K562 (cell line): ENCODE data around the gene SMAD3. TPM values are rescaled to one million over a fixed set of nuclear protein-coding genes. Genes with fewer than 3 reads are reported as not detected.
A peak's percentile ranks its signal among the peaks of the same experiment; 100 is the strongest.

Experiments
- CBFB ChIP-seq: sonication (generic); formaldehyde crosslinking; IDR thresholded peaks from 2 replicates; pipeline ENCODE4 v1.4.0; 2020; ENCODE audit warnings: mild to moderate bottlenecking, missing genetic modification reagents
- NR2C2 ChIP-seq, 2 experiments: fragments of 200-800 bp in 1 of 2; sonication (Bioruptor generic) in 1 of 2; sonication (generic) in 1 of 2; formaldehyde crosslinking in 1 of 2; IDR thresholded peaks; 2 replicates each; pipeline versions ENCODE4 v1.6.1 to v1.8.0; 2016 to 2022; ENCODE audit warnings: mild to moderate bottlenecking in 1 of 2, missing compliant biosample characterization in 1 of 2, missing genetic modification characterization in 1 of 2, missing genetic modification reagents in 1 of 2
- ZBTB11 ChIP-seq, 3 experiments: fragments of 200-800 bp in 1 of 3; fragments of 250-450 bp in 1 of 3; fragments of 450-650 bp in 1 of 3; sonication (Bioruptor Pico) in 1 of 3; sonication (Bioruptor generic) in 1 of 3; formaldehyde crosslinking in 1 of 3; IDR thresholded peaks; 2 replicates each; pipeline versions ENCODE4 v1.6.1 to v1.8.0; 2016 to 2022; ENCODE audit warnings: mild to moderate bottlenecking in 2 of 3, missing genetic modification characterization in 2 of 3, missing compliant biosample characterization in 1 of 3, moderate library complexity in 1 of 3
- polyA plus RNA-seq, 8 experiments: library from polyadenylated mRNA; depleted of rRNA in 4 of 8; stranded (reverse) in 5 of 8; unstranded in 3 of 8; fragments of >200 nt; fragmentation: Nextera tagmentation in 2 of 8; fragmentation: Illumina TruSeq in 1 of 8; extraction: Ambion mirVana in 2 of 8; extraction: Trizol in 1 of 8; gene quantifications; 2 replicates each; pipeline versions ENCODE4 v1.2.1 to v1.2.3, GENCODE V29; 2011 to 2014; ENCODE audit warnings: inconsistent platforms in 1 of 8, missing spikeins in 1 of 8
- total RNA-seq, 7 experiments: library from RNA; depleted of rRNA in 6 of 7; stranded (reverse); fragments of >200 nt in 6 of 7; fragmentation: Illumina TruSeq in 2 of 7; extraction: Trizol in 2 of 7; gene quantifications; 2 replicates each; pipeline versions ENCODE4 v1.2.1 to v1.2.3, GENCODE V29; 2011 to 2021; ENCODE audit warnings: low replicate concordance in 1 of 7

SMAD3 gene
- total and polyA plus RNA-seq, 9 of the 15 experiments (the other 6 are each of a cell fraction or from before 2014, with no cell fraction given), result 4.3 to 39.2 (median 11.1) TPM

DNA sequence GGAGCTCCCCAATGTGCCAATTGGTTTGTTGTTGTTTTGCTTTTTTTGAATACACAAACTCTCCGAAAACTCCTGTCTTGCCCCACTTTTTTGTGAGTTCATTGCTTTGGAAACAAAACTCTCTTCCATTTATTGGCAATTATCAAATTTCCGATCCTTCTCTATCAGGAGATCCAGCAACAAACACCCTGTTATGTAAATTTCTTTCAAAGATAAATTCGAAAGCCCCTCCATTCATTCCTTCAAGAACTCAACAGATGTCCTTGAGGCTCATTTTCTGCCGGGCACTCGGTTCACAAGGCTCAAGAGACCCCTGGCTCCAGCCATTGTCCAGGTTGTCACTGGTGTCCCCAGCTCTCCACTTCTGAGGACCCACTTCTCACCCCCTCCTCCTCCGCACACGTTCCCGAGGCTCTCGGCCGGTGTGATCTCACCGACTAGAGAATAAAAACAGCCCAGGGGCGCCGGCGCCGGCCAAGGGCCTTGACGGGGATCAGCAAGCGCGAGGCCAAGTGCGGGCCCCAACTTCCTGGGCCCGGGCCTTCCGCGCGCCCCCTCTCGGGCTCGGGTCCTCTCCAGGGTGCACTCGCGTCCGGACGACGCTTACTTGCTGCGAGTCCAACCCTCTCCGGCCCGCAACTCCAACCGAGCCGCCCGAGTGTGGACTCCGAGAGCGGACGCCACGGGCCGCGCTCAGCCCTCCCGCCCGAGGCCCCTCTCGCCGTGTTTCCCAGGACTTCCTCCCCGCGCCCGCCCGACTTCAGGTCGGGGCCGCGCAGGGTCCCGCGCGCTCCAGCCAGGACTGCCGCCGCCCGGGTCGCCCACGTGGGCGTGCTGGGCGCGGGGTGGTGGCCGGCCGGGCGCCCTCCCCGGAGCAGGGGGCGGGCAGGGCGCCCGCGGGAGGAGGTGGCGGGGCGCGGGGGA lies 533 bp upstream of the SMAD3 start (continued):
- TF ChIP-seq NR2C2 (CRISPR knock-in tag; IDR thresholded peaks at IDR 0.05) (0 out of 2 replicates have a peak, but pooled peaks have one; percentile 53), NR2C2 (tag; IDR thresholded peaks at IDR 0.05) (no peak; the same call in none of the 2 replicates), ZBTB11 (CRISPR knock-in tag; IDR thresholded peaks at IDR 0.05) (peak in 1 of 3 experiments; percentile 62; a peak in 2 of 6 replicates), CBFB (CRISPR knock-in tag) (0 out of 2 replicates have a peak, but pooled peaks have one; percentile 28)
